Retinal pigment epithelial cell (primary cell): ENCODE measurements around the gene PA2G4.
A peak's percentile ranks its signal among the peaks of the same experiment; 100 is the strongest.

ENCODE experiments used
- DNase-seq: peaks from one replicate; pipeline ENCODE4 v3.0.0-alpha.2; 2010; ENCODE audit warnings: low read depth
- H3K4me3 ChIP-seq: 2 replicates; pipeline ENCODE4 v1.5.1; 2011; ENCODE audit warnings: mild to moderate bottlenecking, low read length, control low read depth, moderate library complexity
- TF ChIP-seq, protein P1 (sequence below): conservative IDR thresholded peaks from 2 replicates; pipeline ENCODE4 v1.5.1; 2011; ENCODE audit warnings: low read depth, low read length, control low read depth, inconsistent platforms

PA2G4 gene

DNA sequence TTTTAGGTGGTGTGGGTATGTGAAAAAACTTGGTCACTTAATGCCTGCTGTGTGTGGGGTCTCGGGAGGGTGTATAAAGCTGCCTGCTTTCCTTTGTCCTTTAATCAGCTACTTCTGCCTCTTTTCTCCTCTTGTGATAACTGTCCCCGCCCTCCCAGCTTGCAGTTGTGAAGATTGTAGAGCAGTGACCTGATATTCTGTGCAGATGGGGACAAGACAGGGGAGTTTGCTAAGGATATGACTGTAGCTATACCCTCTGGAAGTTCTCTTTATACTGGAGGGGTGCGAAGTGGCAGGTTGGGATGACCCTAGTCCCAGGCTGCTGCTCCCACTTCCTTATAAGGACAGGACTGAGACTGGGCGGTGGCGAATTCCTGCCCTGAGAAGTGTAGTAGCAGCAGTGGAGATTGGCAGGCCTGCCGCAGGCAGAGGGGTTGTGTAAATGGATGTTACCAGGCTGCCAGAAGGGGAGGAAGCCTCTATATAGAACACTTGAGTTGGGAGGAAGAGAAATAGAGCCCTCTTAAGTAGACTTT is 54.6 kb downstream of the PA2G4 start:
- H3K4me3 ChIP-seq: peak overlapping the region; percentile 99
- TF ChIP-seq, protein P1, sequence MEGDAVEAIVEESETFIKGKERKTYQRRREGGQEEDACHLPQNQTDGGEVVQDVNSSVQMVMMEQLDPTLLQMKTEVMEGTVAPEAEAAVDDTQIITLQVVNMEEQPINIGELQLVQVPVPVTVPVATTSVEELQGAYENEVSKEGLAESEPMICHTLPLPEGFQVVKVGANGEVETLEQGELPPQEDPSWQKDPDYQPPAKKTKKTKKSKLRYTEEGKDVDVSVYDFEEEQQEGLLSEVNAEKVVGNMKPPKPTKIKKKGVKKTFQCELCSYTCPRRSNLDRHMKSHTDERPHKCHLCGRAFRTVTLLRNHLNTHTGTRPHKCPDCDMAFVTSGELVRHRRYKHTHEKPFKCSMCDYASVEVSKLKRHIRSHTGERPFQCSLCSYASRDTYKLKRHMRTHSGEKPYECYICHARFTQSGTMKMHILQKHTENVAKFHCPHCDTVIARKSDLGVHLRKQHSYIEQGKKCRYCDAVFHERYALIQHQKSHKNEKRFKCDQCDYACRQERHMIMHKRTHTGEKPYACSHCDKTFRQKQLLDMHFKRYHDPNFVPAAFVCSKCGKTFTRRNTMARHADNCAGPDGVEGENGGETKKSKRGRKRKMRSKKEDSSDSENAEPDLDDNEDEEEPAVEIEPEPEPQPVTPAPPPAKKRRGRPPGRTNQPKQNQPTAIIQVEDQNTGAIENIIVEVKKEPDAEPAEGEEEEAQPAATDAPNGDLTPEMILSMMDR: no peak
- peak; percentile 31 for DNase-seq

DNA sequence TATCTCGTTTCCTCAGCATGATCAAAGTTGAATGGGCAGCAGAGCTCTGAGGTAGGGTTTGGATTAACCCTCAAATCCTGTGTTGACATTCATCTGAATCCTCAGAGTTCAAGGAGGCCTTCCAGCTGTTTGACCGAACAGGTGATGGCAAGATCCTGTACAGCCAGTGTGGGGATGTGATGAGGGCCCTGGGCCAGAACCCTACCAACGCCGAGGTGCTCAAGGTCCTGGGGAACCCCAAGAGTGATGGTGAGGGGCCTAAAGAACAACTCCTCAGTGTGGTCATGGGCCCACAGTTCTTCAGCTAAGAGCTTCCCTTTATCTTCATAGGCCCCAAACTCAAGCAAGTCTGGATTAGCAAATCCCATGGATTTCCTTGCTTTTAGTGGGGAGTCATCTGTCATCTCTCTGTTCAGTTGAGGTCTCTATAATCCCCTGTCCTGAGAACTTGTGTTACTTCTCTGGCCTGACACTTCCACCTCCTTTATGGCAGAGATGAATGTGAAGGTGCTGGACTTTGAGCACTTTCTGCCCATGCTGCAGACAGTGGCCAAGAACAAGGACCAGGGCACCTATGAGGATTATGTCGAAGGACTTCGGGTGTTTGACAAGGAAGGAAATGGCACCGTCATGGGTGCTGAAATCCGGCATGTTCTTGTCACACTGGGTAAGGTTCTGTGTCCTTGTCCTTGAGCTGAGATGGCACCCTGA is 55.3 kb downstream of the PA2G4 start:
- H3K4me3 ChIP-seq: peak overlapping the region; percentile 99
- DNase-seq: no peak
- TF ChIP-seq, protein P1: no peak

DNA sequence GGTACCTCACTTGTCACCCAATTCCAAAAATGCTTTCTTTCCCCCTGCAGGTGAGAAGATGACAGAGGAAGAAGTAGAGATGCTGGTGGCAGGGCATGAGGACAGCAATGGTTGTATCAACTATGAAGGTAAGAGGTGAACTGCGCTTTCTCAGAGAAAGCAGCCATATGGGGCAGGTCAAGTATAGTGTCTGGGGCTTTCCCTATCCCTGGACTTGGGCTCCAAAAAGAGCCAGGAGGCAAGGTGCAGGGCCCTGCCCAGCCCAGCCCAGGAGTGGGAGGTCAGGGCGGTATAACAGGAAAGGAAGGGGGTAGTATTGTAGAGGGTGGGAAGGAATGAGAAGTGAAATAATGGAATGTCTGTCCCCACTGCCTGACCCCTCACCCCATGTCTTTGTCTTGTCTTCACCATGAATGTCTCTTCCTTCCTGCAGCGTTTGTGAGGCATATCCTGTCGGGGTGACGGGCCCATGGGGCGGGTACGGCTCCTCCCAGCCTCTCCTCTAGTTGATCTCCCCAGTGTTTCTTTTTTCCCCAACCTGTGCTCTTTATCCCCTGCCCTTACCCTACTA is 55.9 kb downstream of the PA2G4 start:
- H3K4me3 ChIP-seq: peak overlapping the region; percentile 99
- no peak for DNase-seq
- TF ChIP-seq, protein P1: no peak

DNA sequence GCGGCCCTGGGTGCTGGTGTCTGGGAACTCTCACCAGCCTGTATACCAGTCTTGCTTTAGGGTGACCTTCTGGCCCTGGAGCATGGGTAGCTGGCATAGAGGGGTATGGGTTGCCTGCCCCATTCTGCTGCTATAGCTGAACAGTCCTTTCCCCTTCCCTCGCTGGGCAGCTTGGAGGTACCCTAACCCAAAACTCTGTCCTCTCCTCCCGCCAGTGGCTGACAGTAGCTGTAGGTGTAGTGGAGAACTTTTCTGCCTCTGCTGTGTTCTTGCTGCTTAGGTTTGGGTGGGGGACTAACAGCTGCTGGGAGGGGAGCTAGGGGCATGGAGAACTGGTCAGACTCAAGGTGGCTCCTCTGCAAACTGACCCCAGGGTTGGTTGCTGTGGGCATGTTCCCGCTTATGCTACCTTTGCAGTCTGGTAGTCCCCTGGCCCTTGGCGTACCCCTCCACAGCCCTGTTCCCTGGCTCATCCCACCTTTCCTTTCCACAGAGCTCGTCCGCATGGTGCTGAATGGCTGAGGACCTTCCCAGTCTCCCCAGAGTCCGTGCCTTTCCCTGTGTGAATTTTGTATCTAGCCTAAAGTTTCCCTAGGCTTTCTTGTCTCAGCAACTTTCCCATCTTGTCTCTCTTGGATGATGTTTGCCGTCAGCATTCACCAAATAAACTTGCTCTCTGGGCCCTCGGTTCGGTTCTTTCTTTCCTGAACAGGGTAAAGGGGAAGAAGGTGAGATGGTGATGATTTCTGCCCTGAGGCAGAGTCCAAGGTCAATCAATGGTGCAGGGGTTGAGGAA is 56.7 kb downstream of the PA2G4 start:
- no peak for DNase-seq
- TF ChIP-seq, protein P1: no peak
- peak overlapping the region; percentile 99 for H3K4me3 ChIP-seq

DNA sequence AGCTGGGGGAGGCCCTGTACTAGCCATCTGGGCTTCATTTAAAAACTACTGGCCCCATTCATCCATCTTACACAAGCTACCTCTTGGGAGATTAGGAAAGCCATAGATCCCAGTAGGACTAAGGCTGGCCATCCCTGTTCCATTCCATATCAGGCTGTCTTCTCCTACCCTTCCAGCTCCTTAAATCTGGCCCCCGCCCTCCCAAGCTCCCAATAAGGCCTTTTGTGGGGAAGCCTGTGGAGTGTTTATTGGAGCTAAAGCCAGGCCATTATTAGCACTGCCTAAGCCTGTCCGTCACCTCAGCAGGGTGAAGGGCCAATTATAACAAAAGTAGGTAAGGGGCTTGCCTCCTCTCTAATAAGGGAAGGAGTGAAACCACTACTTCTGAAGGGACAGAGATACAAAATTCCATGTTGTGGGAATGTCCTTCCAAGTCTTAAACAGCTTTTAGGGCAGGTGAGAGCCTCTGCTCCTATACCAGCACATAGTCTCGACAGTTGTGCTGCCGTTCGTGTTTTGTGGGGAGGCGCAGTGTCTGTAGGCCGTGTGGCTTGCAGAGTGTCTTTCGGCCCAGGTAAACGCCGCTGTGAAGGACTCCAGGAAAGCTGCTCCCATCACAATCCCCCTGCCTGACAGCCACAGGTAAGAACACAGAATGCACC is 57.5 kb downstream of the PA2G4 start:
- H3K4me3 ChIP-seq: no peak overlapping the region
- TF ChIP-seq, protein P1: no peak
- no peak for DNase-seq

DNA sequence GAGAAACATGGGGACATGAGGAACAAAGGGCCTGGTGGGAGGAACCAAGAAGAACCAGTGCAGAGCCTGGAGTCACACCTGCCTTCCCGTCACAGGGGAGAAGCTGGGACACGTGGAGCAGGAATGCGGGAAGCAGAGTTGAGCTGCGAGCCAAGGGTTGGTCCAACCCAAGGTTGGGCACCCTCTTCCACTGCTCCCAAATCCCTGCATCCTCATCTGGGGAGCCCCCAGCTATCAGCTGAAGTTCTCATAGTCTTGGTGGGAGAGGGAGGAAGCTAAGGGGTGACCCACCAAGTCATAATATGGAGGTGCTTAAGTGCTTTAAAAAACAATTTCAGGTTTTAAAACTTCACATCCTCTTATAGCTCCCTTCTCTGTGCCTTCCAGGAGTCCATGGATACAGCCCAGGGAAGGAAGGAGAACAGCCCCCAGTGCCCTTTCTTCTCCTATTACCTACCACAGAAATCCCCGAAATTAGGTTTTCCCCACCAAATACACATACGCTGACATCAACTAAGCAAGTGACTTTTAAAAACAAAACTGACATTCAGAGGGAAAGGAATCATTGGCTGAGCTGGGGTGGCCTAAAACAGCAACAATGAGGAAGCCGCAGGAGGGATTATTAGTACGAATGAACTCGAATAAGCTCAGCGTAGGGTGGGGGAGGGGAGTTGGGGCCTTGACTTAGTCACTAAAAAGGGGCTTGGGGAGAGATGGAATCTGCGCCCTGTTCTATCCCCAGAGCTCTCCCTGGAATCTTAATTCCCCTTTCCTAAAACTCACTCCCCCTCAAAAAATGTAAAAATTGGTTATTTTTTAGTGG is 58.3 kb downstream of the PA2G4 start:
- TF ChIP-seq, protein P1: no peak
- DNase-seq: no peak
- no peak overlapping the region for H3K4me3 ChIP-seq
